ENCODE measurements around the gene RAD51B.

The RAD51B gene

DNA sequence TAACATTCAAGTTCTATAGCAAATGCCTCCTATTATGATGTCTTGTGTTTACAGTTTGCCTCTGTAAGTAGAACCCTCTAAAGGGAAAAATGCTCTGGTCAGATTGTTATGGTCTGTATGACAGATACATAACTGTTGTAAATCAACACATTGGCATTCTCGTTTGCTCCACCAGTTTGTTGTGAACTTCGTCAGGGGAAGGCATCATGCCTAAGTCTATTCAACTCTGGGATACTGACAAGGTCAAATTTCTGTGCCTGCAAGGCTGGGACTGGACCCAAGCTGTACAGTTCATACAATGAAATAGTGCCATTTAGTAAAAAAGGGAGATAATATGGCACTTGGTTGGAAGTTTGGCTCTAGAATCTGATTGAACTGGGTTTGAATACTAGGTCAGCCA lies 392.3 kb downstream of the RAD51B start:
- no peak overlapping the region for H3K4me3 ChIP-seq (ENCODE audit: low read depth, low read length)
- in situ Hi-C loops (cut with HindIII; ENCODE audit: low sequenced_read_pairs) = no loop called here
- TF ChIP-seq, protein P1, sequence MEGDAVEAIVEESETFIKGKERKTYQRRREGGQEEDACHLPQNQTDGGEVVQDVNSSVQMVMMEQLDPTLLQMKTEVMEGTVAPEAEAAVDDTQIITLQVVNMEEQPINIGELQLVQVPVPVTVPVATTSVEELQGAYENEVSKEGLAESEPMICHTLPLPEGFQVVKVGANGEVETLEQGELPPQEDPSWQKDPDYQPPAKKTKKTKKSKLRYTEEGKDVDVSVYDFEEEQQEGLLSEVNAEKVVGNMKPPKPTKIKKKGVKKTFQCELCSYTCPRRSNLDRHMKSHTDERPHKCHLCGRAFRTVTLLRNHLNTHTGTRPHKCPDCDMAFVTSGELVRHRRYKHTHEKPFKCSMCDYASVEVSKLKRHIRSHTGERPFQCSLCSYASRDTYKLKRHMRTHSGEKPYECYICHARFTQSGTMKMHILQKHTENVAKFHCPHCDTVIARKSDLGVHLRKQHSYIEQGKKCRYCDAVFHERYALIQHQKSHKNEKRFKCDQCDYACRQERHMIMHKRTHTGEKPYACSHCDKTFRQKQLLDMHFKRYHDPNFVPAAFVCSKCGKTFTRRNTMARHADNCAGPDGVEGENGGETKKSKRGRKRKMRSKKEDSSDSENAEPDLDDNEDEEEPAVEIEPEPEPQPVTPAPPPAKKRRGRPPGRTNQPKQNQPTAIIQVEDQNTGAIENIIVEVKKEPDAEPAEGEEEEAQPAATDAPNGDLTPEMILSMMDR (IDR thresholded peaks at IDR 0.05; ENCODE audit: low read depth, low read length) = no peak
- no peak for DNase-seq (ENCODE audit: low read depth, low spot score)

GRCh38 chr14:68212361-68212760 lies 392.8 kb downstream of the RAD51B start:
- no peak for DNase-seq (ENCODE audit: low read depth, low spot score)
- TF ChIP-seq, protein P1 (IDR thresholded peaks at IDR 0.05; ENCODE audit: low read depth, low read length) = no peak
- no peak overlapping the region for H3K4me3 ChIP-seq (ENCODE audit: low read depth, low read length)
- in situ Hi-C loops (cut with HindIII; ENCODE audit: low sequenced_read_pairs) = no loop called here

- TF ChIP-seq, protein P1 (IDR thresholded peaks at IDR 0.05; ENCODE audit: low read depth, low read length) = no peak
- in situ Hi-C loops (cut with HindIII; ENCODE audit: low sequenced_read_pairs) = no loop called here
- DNase-seq (ENCODE audit: low read depth, low spot score) = no peak
- no peak overlapping the region for H3K4me3 ChIP-seq (ENCODE audit: low read depth, low read length)
Measured at GRCh38 chr14:68214431-68214830, 394.9 kb downstream of the RAD51B start.

DNA sequence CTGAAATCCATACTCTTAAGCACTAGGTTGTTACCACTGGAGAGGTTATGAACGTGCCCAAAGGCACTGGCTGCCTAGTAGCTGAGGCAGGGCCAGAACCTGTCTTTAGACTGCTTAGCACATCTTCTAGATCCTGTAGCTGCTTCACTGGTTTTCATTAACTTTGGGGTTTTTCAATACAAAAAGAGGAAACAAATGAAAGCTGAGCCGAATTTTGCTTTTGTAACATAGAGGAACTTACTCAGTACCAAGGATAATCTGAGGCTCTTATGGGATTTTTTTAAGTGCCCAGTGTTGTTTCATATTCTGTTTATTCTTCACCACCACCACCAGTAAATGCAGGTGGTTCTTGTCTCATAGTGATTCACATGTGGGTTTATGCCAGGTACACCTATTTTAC lies 396.1 kb downstream of the RAD51B start:
- in situ Hi-C loops (cut with HindIII; ENCODE audit: low sequenced_read_pairs) = no loop called here

DNA sequence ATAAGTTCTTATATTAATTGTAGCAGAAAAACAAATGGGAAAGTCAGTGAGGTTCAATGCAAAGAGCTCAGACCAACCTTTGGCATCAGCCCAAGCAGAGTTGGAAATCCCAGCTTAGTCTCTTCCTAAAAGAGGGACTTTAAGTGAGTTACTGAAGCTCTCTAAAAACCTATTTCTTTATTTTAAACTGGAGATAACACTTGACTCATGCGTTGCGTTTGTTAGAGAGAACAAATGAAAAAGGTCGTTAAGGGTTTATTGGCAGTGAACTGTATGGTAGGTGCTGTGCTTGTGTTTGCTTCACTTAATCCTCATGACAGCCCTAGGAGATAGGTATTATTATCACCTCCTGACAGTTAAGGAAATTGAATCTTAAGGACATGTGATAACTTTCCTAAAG lies 396.5 kb downstream of the RAD51B start:
- H3K4me3 ChIP-seq (ENCODE audit: low read depth, low read length) = no peak overlapping the region
- no peak for DNase-seq (ENCODE audit: low read depth, low spot score)
- TF ChIP-seq, protein P1 (IDR thresholded peaks at IDR 0.05; ENCODE audit: low read depth, low read length) = no peak
- in situ Hi-C loops (cut with HindIII; ENCODE audit: low sequenced_read_pairs) = no loop called here

More for the DNA sequence above, 396.1 kb downstream of the RAD51B start:
- no peak for DNase-seq (ENCODE audit: low read depth, low spot score)
- TF ChIP-seq, protein P1 (IDR thresholded peaks at IDR 0.05; ENCODE audit: low read depth, low read length) = no peak
- H3K4me3 ChIP-seq (ENCODE audit: low read depth, low read length) = no peak overlapping the region

DNA sequence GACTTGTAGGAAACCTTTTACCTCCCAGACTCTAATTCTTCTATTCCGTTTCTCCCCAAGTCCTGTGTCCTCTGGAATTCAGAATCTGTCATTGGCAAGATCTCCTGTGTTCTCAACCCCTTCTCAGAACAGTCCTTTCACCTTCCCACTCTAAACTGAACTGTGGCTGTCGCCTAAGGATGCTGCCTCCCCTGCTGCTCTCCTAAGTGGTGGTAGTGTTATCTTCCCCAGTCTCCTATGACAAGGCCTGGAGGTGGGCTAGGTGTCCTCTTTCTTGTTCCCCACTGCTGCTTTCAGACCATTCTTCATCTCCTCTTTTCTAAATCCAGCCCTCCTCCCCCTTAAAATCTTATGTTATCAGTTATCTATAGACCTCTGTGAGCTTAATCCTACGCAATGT lies 397.4 kb downstream of the RAD51B start:
- H3K4me3 ChIP-seq (ENCODE audit: low read depth, low read length) = no peak overlapping the region
- in situ Hi-C loops (cut with HindIII; ENCODE audit: low sequenced_read_pairs) = no loop called here
- DNase-seq (ENCODE audit: low read depth, low spot score) = no peak
- TF ChIP-seq, protein P1 (IDR thresholded peaks at IDR 0.05; ENCODE audit: low read depth, low read length) = no peak

GRCh38 chr14:68217791-68218340 lies 398.3 kb downstream of the RAD51B start:
- TF ChIP-seq, protein P1 (IDR thresholded peaks at IDR 0.05; ENCODE audit: low read depth, low read length) = no peak
- in situ Hi-C loops (cut with HindIII; ENCODE audit: low sequenced_read_pairs) = no loop called here
- no peak for DNase-seq (ENCODE audit: low read depth, low spot score)
- H3K4me3 ChIP-seq (ENCODE audit: low read depth, low read length) = no peak overlapping the region
